KMS-11 (cell line): ENCODE results near the gene MYH9.

Source experiments
- H2AFZ ChIP-seq: fragments of 200-600 bp; sonication (generic); 2 replicates; pipeline ENCODE4 v1.6.1; 2016; ENCODE audit warnings: antibody characterized with exemption, mixed run types, low read depth
- H3K27ac ChIP-seq: fragments of 200-600 bp; sonication (generic); 2 replicates; pipeline ENCODE4 v1.6.1; 2016; ENCODE audit warnings: mild to moderate bottlenecking, mixed run types
- H3K27me3 ChIP-seq: fragments of 200-600 bp; sonication (generic); 2 replicates; pipeline ENCODE4 v1.6.1; 2017; ENCODE audit warnings: mild to moderate bottlenecking, low read depth, mixed run types, moderate library complexity; ENCODE audit not compliant: insufficient read depth
- H3K36me3 ChIP-seq: fragments of 200-600 bp; sonication (generic); 2 replicates; pipeline ENCODE4 v1.6.1; 2017; ENCODE audit warnings: mild to moderate bottlenecking, mixed run types; ENCODE audit not compliant: insufficient read depth
- H3K4me1 ChIP-seq: fragments of 200-600 bp; sonication (generic); 2 replicates; pipeline ENCODE4 v1.6.1; 2016; ENCODE audit warnings: mild to moderate bottlenecking, low read depth, mixed run types; ENCODE audit not compliant: poor library complexity, severe bottlenecking
- H3K4me2 ChIP-seq: fragments of 200-600 bp; sonication (generic); 2 replicates; pipeline ENCODE4 v1.7.0; 2016; ENCODE audit warnings: mild to moderate bottlenecking, mixed run types
- H3K4me3 ChIP-seq: fragments of 200-600 bp; sonication (generic); IDR thresholded peaks from 2 replicates; pipeline ENCODE4 v1.6.1; 2017; ENCODE audit warnings: low read depth, low read length, mixed read lengths; ENCODE audit not compliant: insufficient read depth
- H3K79me2 ChIP-seq: fragments of 200-600 bp; sonication (generic); 2 replicates; pipeline ENCODE4 v1.6.1; 2016; ENCODE audit warnings: low read depth, mixed run types; ENCODE audit not compliant: insufficient read depth
- H3K9ac ChIP-seq: fragments of 200-600 bp; sonication (generic); 2 replicates; pipeline ENCODE4 v1.6.1; 2016; ENCODE audit warnings: mild to moderate bottlenecking, mixed run types
- H4K20me1 ChIP-seq: fragments of 200-600 bp; sonication (generic); 2 replicates; pipeline ENCODE4 v1.6.1; 2016; ENCODE audit warnings: mild to moderate bottlenecking, mixed run types; ENCODE audit not compliant: insufficient read depth
- CTCF ChIP-seq: fragments of 200-600 bp; sonication (generic); conservative IDR thresholded peaks from 2 replicates; pipeline ENCODE4 v1.6.1; 2017; ENCODE audit warnings: low read depth, mild to moderate bottlenecking, antibody characterized with exemption, low read length, moderate library complexity, mixed read lengths

MYH9 gene

DNA sequence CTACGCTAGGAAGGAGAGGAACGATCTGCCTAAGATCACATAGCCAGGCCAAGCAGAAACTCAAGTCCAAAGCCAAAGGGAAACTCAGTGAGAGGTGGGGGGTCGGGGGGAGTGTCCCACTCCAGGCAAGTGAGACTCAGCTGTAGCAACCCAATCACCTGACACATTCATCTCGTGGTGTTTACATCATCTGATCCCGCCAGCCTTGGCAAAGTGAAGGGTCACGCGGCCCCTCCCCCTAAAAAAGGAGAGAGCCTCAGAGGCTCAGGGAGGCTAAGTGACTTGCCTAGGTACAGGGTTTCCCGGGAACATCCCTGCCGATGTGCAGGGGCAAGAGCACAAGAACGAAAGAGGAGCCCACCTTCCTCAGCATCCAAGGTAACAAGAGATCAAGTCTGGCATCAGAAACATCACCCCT, 21.5 kb downstream of the MYH9 start:
- Histone ChIP-seq H3K27ac (no peak overlapping the region), H2AFZ (no peak overlapping the region), H3K4me1 (peaks cover 82% of the 10 kb centered on the region), H3K27me3 (no peaks in the 10 kb centered on the region), H3K4me2 (no peak overlapping the region), H4K20me1 (peaks cover 95% of the 10 kb centered on the region), H3K36me3 (no peaks in the 10 kb centered on the region; the same call in 1 of the 2 replicates), H3K4me3 (no peak overlapping the region), H3K9ac (no peak overlapping the region), H3K79me2 (peaks cover 100% of the 10 kb centered on the region)
- no peak for TF ChIP-seq CTCF

DNA sequence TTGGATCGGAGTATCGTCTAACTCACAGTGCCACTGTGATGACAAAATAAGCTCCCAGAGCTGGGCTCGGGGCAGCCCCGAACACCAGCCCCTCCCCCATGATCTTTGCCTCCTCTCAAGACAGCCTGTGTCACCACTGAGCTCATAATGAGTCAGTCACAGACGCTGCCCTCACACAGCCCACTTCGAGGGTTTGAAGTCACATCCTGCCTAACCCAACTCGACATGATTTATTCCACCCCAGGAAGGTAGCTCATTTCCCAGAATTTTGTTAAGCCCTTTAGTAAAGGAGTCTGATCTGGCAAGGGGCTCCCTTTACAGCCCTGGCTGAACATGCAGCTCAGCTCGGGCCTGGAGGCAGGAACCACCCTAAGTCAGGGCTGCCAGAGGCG, 22.8 kb downstream of the MYH9 start:
- Histone ChIP-seq H3K79me2 (peaks cover 100% of the 10 kb centered on the region), H3K4me2 (no peak overlapping the region), H3K4me3 (no peak overlapping the region), H3K36me3 (no peaks in the 10 kb centered on the region), H2AFZ (no peak overlapping the region), H3K9ac (no peak overlapping the region), H4K20me1 (peaks cover 92% of the 10 kb centered on the region), H3K27me3 (no peaks in the 10 kb centered on the region), H3K27ac (no peak overlapping the region), H3K4me1 (peaks cover 82% of the 10 kb centered on the region)
- TF ChIP-seq CTCF, result no peak

DNA sequence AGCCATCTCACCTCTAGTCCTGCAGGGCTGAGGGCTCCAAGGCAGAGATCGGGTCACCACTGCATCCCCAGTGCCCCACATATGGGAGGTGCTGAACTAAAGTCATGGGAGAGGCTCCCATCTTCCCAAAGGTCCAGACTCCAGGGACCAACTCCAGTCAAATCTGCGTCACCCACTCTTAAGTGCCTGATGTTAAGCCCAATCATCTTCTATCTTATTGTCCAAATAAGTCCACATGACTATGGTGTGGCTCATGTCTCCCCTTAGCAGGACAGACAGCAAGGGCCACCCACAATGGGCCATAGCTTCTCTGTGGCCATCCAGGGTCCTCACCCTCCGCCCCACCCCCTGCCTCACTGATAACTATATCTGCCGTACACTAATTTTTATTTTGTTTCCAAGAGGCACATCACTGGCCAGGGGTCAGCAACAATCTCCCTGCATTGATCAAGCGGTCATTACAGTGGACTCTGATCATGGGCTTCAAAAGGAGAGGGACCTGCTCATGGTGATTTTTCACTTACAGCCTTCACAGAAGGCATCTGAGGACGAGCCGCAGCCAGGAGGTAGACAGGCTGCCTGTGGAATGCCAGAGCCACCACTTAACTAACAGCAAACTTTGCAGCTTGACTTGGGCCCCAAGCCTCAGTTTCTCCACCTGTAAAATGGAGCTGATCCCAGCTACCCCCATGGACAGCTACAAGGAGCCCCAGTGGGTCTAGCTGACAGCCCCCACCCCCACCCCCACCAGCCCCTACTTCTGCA, 23.3 kb downstream of the MYH9 start:
- no peak overlapping the region for H3K9ac ChIP-seq
- peaks cover 81% of the 10 kb centered on the region for H3K4me1 ChIP-seq

GRCh38 chr22:36363349-36363981, 24.3 kb downstream of the MYH9 start:
- Histone ChIP-seq H3K4me1 (peaks cover 88% of the 10 kb centered on the region), H3K36me3 (no peaks in the 10 kb centered on the region), H4K20me1 (peaks cover 89% of the 10 kb centered on the region), H3K27me3 (no peaks in the 10 kb centered on the region), H3K4me3 (no peak overlapping the region), H3K27ac (no peak overlapping the region; the same call in 1 of the 2 replicates), H3K9ac (no peak overlapping the region), H2AFZ (no peak overlapping the region), H3K79me2 (peaks cover 99% of the 10 kb centered on the region), H3K4me2 (no peak overlapping the region; the same call in 1 of the 2 replicates)
- TF ChIP-seq CTCF, result no peak

More for the DNA sequence above, 23.3 kb downstream of the MYH9 start:
- no peak for TF ChIP-seq CTCF
- Histone ChIP-seq H4K20me1 (peaks cover 88% of the 10 kb centered on the region), H3K4me3 (no peak overlapping the region), H3K79me2 (peaks cover 99% of the 10 kb centered on the region), H3K27me3 (no peaks in the 10 kb centered on the region), H2AFZ (no peak overlapping the region), H3K36me3 (no peaks in the 10 kb centered on the region), H3K4me2 (no peak overlapping the region; the same call in 1 of the 2 replicates), H3K27ac (no peak overlapping the region; the same call in 1 of the 2 replicates)
